Esophagus squamous epithelium (tissue), 4 donors: ENCODE measurements around the gene POLA1.

Source experiments
- CTCF ChIP-seq, 6 experiments: fragments of 450-650 bp in 4 of 6; fragments of 200-600 bp in 2 of 6; sonication (generic) in 2 of 6; IDR thresholded peaks; one replicate each; pipeline ENCODE4 v1.5.1; 2016 to 2019; ENCODE audit warnings: antibody characterized with exemption in 6 of 6, mild to moderate bottlenecking in 4 of 6, moderate library complexity in 4 of 6
- POLR2A ChIP-seq, 4 donors: fragments of 450-650 bp; IDR thresholded peaks; one replicate each; pipeline ENCODE4 v1.6.1; 2017; ENCODE audit warnings: antibody characterized with exemption in 4 of 4, mild to moderate bottlenecking in 4 of 4, moderate library complexity in 3 of 4

DNA sequence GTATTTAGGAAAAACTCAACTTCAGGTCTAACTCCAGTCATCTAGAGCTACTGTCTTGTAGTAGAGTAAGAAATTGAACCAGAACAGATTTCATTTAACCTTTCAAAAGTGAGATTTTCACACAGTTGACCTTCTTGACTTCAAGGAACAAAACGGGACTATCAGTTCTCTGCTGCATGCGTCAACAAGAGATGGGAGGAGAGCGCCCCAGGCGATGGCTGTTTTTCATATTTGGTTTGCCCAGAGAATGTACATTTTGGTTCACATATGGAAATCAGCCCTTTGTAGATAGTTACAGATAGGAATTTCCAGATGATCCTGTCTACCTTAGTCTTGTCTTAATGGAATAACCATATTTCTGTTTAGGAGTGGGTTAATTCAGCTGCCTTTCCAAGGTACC lies 158.1 kb downstream of the POLA1 start:
- TF ChIP-seq CTCF (IDR thresholded peaks at IDR 0.05) (no peak), POLR2A (IDR thresholded peaks at IDR 0.05) (no peak)
